GM10266 (cell line): ENCODE measurements around the gene SVEP1.

Experiments used
- DNase-seq: peaks from one replicate; pipeline ENCODE4 v3.0.0; 2012; ENCODE audit errors: extremely low spot score
- CTCF ChIP-seq: IDR thresholded peaks from 2 replicates; pipeline ENCODE4 v1.5.1; 2012; ENCODE audit warnings: mild to moderate bottlenecking, low read depth; ENCODE audit not compliant: control insufficient read depth, insufficient read depth; ENCODE audit errors: missing control alignments

The SVEP1 gene

GRCh38 chr9:110440172-110440571 is 139.4 kb downstream of the SVEP1 start:
- TF ChIP-seq CTCF, result no peak
- no peak for DNase-seq

- TF ChIP-seq CTCF, result no peak
Observed at GRCh38 chr9:110432253-110432652, 147.3 kb downstream of the SVEP1 start.

GRCh38 chr9:110429453-110429852 is 150.1 kb downstream of the SVEP1 start:
- no peak for TF ChIP-seq CTCF
- DNase-seq, result no peak

More at GRCh38 chr9:110432253-110432652, 147.3 kb downstream of the SVEP1 start:
- DNase-seq, result no peak

GRCh38 chr9:110427497-110428104 is 151.9 kb downstream of the SVEP1 start:
- peak; percentile 70 for TF ChIP-seq CTCF
- peak; percentile 60 for DNase-seq

GRCh38 chr9:110426052-110426709 is 153.4 kb downstream of the SVEP1 start:
- no peak for DNase-seq
- TF ChIP-seq CTCF, result no peak

GRCh38 chr9:110414471-110414870 is 165.1 kb downstream of the SVEP1 start:
- no peak for DNase-seq
- no peak for TF ChIP-seq CTCF

GRCh38 chr9:110410961-110411360 is 168.6 kb downstream of the SVEP1 start:
- no peak for TF ChIP-seq CTCF
- DNase-seq, result no peak
